ENCODE results near the gene CPNE6.
"Not testable (repeated sequence)": the region's sequence is repeated elsewhere in the genome, so short reads cannot be mapped to it uniquely, and the experiment has no call there.

CPNE6 gene

GRCh38 chr14:24071144-24071697 is at the start of gene CPNE6:
CPNE6 (plus strand) TSS chr14:24071562; CDS start chr14:24072937, 1,375 bp downstream.
- Mint-ChIP-seq H3K27ac (peak within 1 kb of the TSS; percentile 54), H3K4me3 (no peak within 1 kb of the TSS), H3K4me1 (ENCODE audit: low read depth) (peaks cover 16% of the 10 kb centered on the region), H3K36me3 (ENCODE audit: low read depth) (no peaks in the 10 kb centered on the region), H3K27me3 (peaks cover 9% of the 10 kb centered on the region), H3K9me3 (no peaks in the 10 kb centered on the region)
- peak; percentile 66 for DNase-seq

- H3K4me1 Mint-ChIP-seq (ENCODE audit: low read depth); H3K9me3 Mint-ChIP-seq; H3K36me3 Mint-ChIP-seq (ENCODE audit: low read depth): not testable (repeated sequence)
Observed at GRCh38 chr14:24024939-24025418, 46.4 kb upstream of the CPNE6 start.

GRCh38 chr14:24029687-24030086 is 41.7 kb upstream of the CPNE6 start:
- not testable (repeated sequence) for H3K36me3 Mint-ChIP-seq (ENCODE audit: low read depth); DNase-seq; H3K4me1 Mint-ChIP-seq (ENCODE audit: low read depth); H3K4me3 Mint-ChIP-seq; H3K27me3 Mint-ChIP-seq; H3K27ac Mint-ChIP-seq
- H3K9me3 Mint-ChIP-seq = peaks cover 19% of the 10 kb centered on the region

More at GRCh38 chr14:24024939-24025418, 46.4 kb upstream of the CPNE6 start:
- not testable (repeated sequence) for DNase-seq, H3K27me3 Mint-ChIP-seq, H3K4me3 Mint-ChIP-seq, H3K27ac Mint-ChIP-seq

GRCh38 chr14:24031331-24031730 is 40.0 kb upstream of the CPNE6 start:
- not testable (repeated sequence) for H3K27me3 Mint-ChIP-seq; H3K36me3 Mint-ChIP-seq (ENCODE audit: low read depth); H3K27ac Mint-ChIP-seq; DNase-seq; H3K4me1 Mint-ChIP-seq (ENCODE audit: low read depth); H3K4me3 Mint-ChIP-seq
- H3K9me3 Mint-ChIP-seq = peaks cover 19% of the 10 kb centered on the region

- H3K27me3 Mint-ChIP-seq = no peaks in the 10 kb centered on the region
- peaks cover 14% of the 10 kb centered on the region for H3K9me3 Mint-ChIP-seq
- no peak for DNase-seq
- peaks cover 13% of the 10 kb centered on the region for H3K4me1 Mint-ChIP-seq (ENCODE audit: low read depth)
- no peak overlapping the region for H3K4me3 Mint-ChIP-seq
- no peaks in the 10 kb centered on the region for H3K36me3 Mint-ChIP-seq (ENCODE audit: low read depth)
- H3K27ac Mint-ChIP-seq = no peak overlapping the region
Observed at GRCh38 chr14:24032727-24033418, 38.5 kb upstream of the CPNE6 start.

- H3K4me1 Mint-ChIP-seq (ENCODE audit: low read depth) = peaks cover 13% of the 10 kb centered on the region
- not testable (repeated sequence) for H3K27me3 Mint-ChIP-seq; H3K36me3 Mint-ChIP-seq (ENCODE audit: low read depth); DNase-seq
- peaks cover 14% of the 10 kb centered on the region for H3K9me3 Mint-ChIP-seq
- H3K27ac Mint-ChIP-seq = peak overlapping the region; percentile 52
- H3K4me3 Mint-ChIP-seq = peak overlapping the region; percentile 86
Observed at GRCh38 chr14:24035769-24036168, 35.6 kb upstream of the CPNE6 start.

GRCh38 chr14:24036169-24036962 is 35.0 kb upstream of the CPNE6 start:
- Mint-ChIP-seq H3K27me3 (no peaks in the 10 kb centered on the region), H3K4me1 (ENCODE audit: low read depth) (peaks cover 13% of the 10 kb centered on the region), H3K9me3 (peaks cover 9% of the 10 kb centered on the region), H3K36me3 (ENCODE audit: low read depth) (no peaks in the 10 kb centered on the region), H3K27ac (peak overlapping the region; percentile 90), H3K4me3 (peak overlapping the region; percentile 86)
- peak; percentile 77 for DNase-seq

GRCh38 chr14:24036963-24037657 is 34.3 kb upstream of the CPNE6 start:
- peaks cover 13% of the 10 kb centered on the region for H3K4me1 Mint-ChIP-seq (ENCODE audit: low read depth)
- H3K27me3 Mint-ChIP-seq; H3K9me3 Mint-ChIP-seq; DNase-seq; H3K36me3 Mint-ChIP-seq (ENCODE audit: low read depth): not testable (repeated sequence)
- peak overlapping the region; percentile 90 for H3K27ac Mint-ChIP-seq
- peak overlapping the region; percentile 86 for H3K4me3 Mint-ChIP-seq

GRCh38 chr14:24037658-24038037 is 33.7 kb upstream of the CPNE6 start:
- no peak for DNase-seq
- Mint-ChIP-seq H3K36me3 (ENCODE audit: low read depth) (no peaks in the 10 kb centered on the region), H3K9me3 (peaks cover under 1% of the 10 kb centered on the region), H3K4me3 (no peak overlapping the region), H3K4me1 (ENCODE audit: low read depth) (peaks cover 13% of the 10 kb centered on the region), H3K27me3 (no peaks in the 10 kb centered on the region), H3K27ac (no peak overlapping the region)

GRCh38 chr14:24038686-24039085 is 32.7 kb upstream of the CPNE6 start:
- no peak overlapping the region for H3K27ac Mint-ChIP-seq
- H3K27me3 Mint-ChIP-seq = no peaks in the 10 kb centered on the region
- DNase-seq = no peak
- no peaks in the 10 kb centered on the region for H3K9me3 Mint-ChIP-seq
- no peaks in the 10 kb centered on the region for H3K36me3 Mint-ChIP-seq (ENCODE audit: low read depth)
- H3K4me3 Mint-ChIP-seq = no peak overlapping the region
- peaks cover 13% of the 10 kb centered on the region for H3K4me1 Mint-ChIP-seq (ENCODE audit: low read depth)

GRCh38 chr14:24040692-24041091 is 30.7 kb upstream of the CPNE6 start:
- no peak overlapping the region for H3K27ac Mint-ChIP-seq
- H3K4me1 Mint-ChIP-seq (ENCODE audit: low read depth) = peaks cover 10% of the 10 kb centered on the region
- no peak overlapping the region for H3K4me3 Mint-ChIP-seq
- H3K27me3 Mint-ChIP-seq = no peaks in the 10 kb centered on the region
- no peak for DNase-seq
- no peaks in the 10 kb centered on the region for H3K9me3 Mint-ChIP-seq
- no peaks in the 10 kb centered on the region for H3K36me3 Mint-ChIP-seq (ENCODE audit: low read depth)

GRCh38 chr14:24042746-24043145 is 28.6 kb upstream of the CPNE6 start:
- Mint-ChIP-seq H3K27me3 (no peaks in the 10 kb centered on the region), H3K4me1 (ENCODE audit: low read depth) (no peaks in the 10 kb centered on the region), H3K27ac (no peak overlapping the region), H3K4me3 (no peak overlapping the region), H3K9me3 (no peaks in the 10 kb centered on the region), H3K36me3 (ENCODE audit: low read depth) (no peaks in the 10 kb centered on the region)
- DNase-seq = no peak

- H3K36me3 Mint-ChIP-seq (ENCODE audit: low read depth); H3K9me3 Mint-ChIP-seq; DNase-seq; H3K27ac Mint-ChIP-seq; H3K4me3 Mint-ChIP-seq: not testable (repeated sequence)
- H3K4me1 Mint-ChIP-seq (ENCODE audit: low read depth) = peaks cover 23% of the 10 kb centered on the region
- peaks cover 11% of the 10 kb centered on the region for H3K27me3 Mint-ChIP-seq
Observed at GRCh38 chr14:24049002-24049401, 22.4 kb upstream of the CPNE6 start.

- H3K9me3 Mint-ChIP-seq; H3K36me3 Mint-ChIP-seq (ENCODE audit: low read depth); H3K27ac Mint-ChIP-seq; DNase-seq: not testable (repeated sequence)
- H3K4me3 Mint-ChIP-seq = peak overlapping the region; percentile 68
- H3K27me3 Mint-ChIP-seq = peaks cover 21% of the 10 kb centered on the region
- peaks cover 24% of the 10 kb centered on the region for H3K4me1 Mint-ChIP-seq (ENCODE audit: low read depth)
Observed at GRCh38 chr14:24050753-24051152, 20.6 kb upstream of the CPNE6 start.

Data from activated T-cell treated with anti-CD3 and anti-CD28 coated beads, Interleukin-2, amount 50 U/mL, for 24 hours (primary cell).